IMR-90 (cell line): Measurements from ENCODE around the gene FITM1. TPM values are rescaled to one million over a fixed set of nuclear protein-coding genes. Genes with fewer than 3 reads are reported as not detected.

Source experiments
- ATAC-seq: fragments of 200-7000 bp; cut with Tn5 transposase; 2 replicates; pipeline ENCODE4 v1.9.1; 2020; ENCODE audit warnings: low read depth, mild to moderate bottlenecking, moderate library complexity
- BruUV-seq: library from RNA; stranded (reverse); fragments of 400-500 nt; replicated peaks from 2 replicates; lab custom pipeline; 2021; lab: Mats Ljungman, UMichigan
- CTCF ChIA-PET: fragments of 300-600 bp; formaldehyde crosslinking; extraction: SDS; loops from one replicate; lab custom pipeline; 2021; ENCODE audit warnings: antibody characterized with exemption; lab: Yijun Ruan, JAX
- POLR2A ChIA-PET: fragments of 300-600 bp; sonication (Branson Sonifier 250); formaldehyde crosslinking; loops from one replicate; lab custom pipeline; 2022; ENCODE audit warnings: antibody characterized with exemption; ENCODE audit not compliant: unreplicated experiment; lab: Charles Lee
- DNase-seq: peaks from one replicate; pipeline ENCODE4 v3.0.0; 2013
- H2AFZ ChIP-seq: replicated peaks from 2 replicates; pipeline ENCODE3; 2013; ENCODE audit warnings: low read length, mild to moderate bottlenecking; ENCODE audit not compliant: poor library complexity
- H2AK5ac ChIP-seq: 2 replicates; pipeline ENCODE4 v1.6.1; 2013; ENCODE audit warnings: low read depth, low read length, inconsistent platforms
- H2AK9ac ChIP-seq: replicated peaks from 2 replicates; pipeline ENCODE3; 2013; ENCODE audit warnings: mild to moderate bottlenecking, low read depth, low read length, moderate library complexity; ENCODE audit not compliant: poor library complexity
- H2BK120ac ChIP-seq: 2 replicates; pipeline ENCODE4 v1.6.1; 2013; ENCODE audit warnings: low read depth, low read length, inconsistent platforms
- H2BK15ac ChIP-seq: 3 replicates; pipeline ENCODE4 v1.6.1; 2013; ENCODE audit warnings: low read depth, low read length, inconsistent platforms
- H2BK20ac ChIP-seq: 2 replicates; pipeline ENCODE4 v1.6.1; 2013; ENCODE audit warnings: low read depth, mild to moderate bottlenecking, inconsistent platforms, low read length, moderate library complexity
- H2BK5ac ChIP-seq: 2 replicates; pipeline ENCODE4 v1.6.1; 2013; ENCODE audit warnings: mild to moderate bottlenecking, low read depth, low read length, inconsistent platforms; ENCODE audit not compliant: poor library complexity, severe bottlenecking
- H3K14ac ChIP-seq: replicated peaks from 2 replicates; pipeline ENCODE4 v1.6.1; 2013; ENCODE audit warnings: low read depth, low read length, inconsistent platforms
- H3K18ac ChIP-seq: 2 replicates; pipeline ENCODE4 v1.6.1; 2013; ENCODE audit warnings: low read depth, low read length, control low read depth
- H3K23ac ChIP-seq: 2 replicates; pipeline ENCODE4 v1.6.1; 2013; ENCODE audit warnings: low read depth, low read length, inconsistent platforms
- H3K27ac ChIP-seq: 2 replicates; pipeline ENCODE4 v1.5.1; 2013; ENCODE audit warnings: mild to moderate bottlenecking, control low read depth, low read length; ENCODE audit not compliant: insufficient read depth
- H3K27me3 ChIP-seq: 2 replicates; pipeline ENCODE4 v1.6.1; 2013; ENCODE audit warnings: low read length; ENCODE audit not compliant: control insufficient read depth, insufficient read depth
- H3K36me3 ChIP-seq: 2 replicates; pipeline ENCODE4 v1.6.1; 2013; ENCODE audit warnings: low read length, mixed read lengths; ENCODE audit not compliant: control insufficient read depth, insufficient read depth
- H3K4ac ChIP-seq: 2 replicates; pipeline ENCODE4 v1.6.1; 2013; ENCODE audit warnings: low read depth, low read length, inconsistent platforms
- H3K4me1 ChIP-seq: 2 replicates; pipeline ENCODE4 v1.6.1; 2013; ENCODE audit warnings: low read length, mixed read lengths; ENCODE audit not compliant: control insufficient read depth, insufficient read depth
- H3K4me2 ChIP-seq: 2 replicates; pipeline ENCODE4 v1.6.1; 2013; ENCODE audit warnings: low read depth, mild to moderate bottlenecking, control low read depth, low read length, moderate library complexity
- H3K4me3 ChIP-seq: 2 replicates; pipeline ENCODE4 v1.5.1; 2013; ENCODE audit warnings: low read depth, mild to moderate bottlenecking, control low read depth, low read length, moderate library complexity; ENCODE audit not compliant: insufficient read depth
- H3K56ac ChIP-seq: 2 replicates; pipeline ENCODE4 v1.6.1; 2013; ENCODE audit warnings: low read length, inconsistent platforms; ENCODE audit not compliant: insufficient read depth; ENCODE audit errors: extremely low read depth
- H3K79me1 ChIP-seq, 2 experiments: 2 replicates each; pipeline ENCODE4 v1.6.1; 2013; ENCODE audit warnings: low read length in 2 of 2, inconsistent platforms in 1 of 2, low read depth in 1 of 2
- H3K9ac ChIP-seq: 2 replicates; pipeline ENCODE4 v1.6.1; 2013; ENCODE audit warnings: low read depth, low read length, control low read depth
- H3K9me1 ChIP-seq: 2 replicates; pipeline ENCODE4 v1.6.1; 2013; ENCODE audit warnings: low read length, inconsistent platforms; ENCODE audit not compliant: insufficient read depth
- H3K9me3 ChIP-seq: 2 replicates; pipeline ENCODE4 v1.6.1; 2013; ENCODE audit warnings: low read length; ENCODE audit not compliant: control insufficient read depth, insufficient read depth
- H4K20me1 ChIP-seq: 2 replicates; pipeline ENCODE4 v1.6.1; 2013; ENCODE audit warnings: low read length, inconsistent platforms; ENCODE audit not compliant: insufficient read depth
- H4K5ac ChIP-seq: 2 replicates; pipeline ENCODE4 v1.6.1; 2013; ENCODE audit warnings: mild to moderate bottlenecking, low read depth, low read length, control low read depth
- H4K8ac ChIP-seq, 2 experiments: 2 replicates each; pipeline ENCODE4 v1.6.1; 2013; ENCODE audit warnings: low read depth in 2 of 2, low read length in 2 of 2, control low read depth in 1 of 2, inconsistent platforms in 1 of 2
- H4K91ac ChIP-seq: 2 replicates; pipeline ENCODE4 v1.6.1; 2013; ENCODE audit warnings: low read depth, low read length, inconsistent platforms; ENCODE audit not compliant: insufficient read depth
- BHLHE40 ChIP-seq: fragments of 150-350 bp; IDR thresholded peaks from 2 replicates; pipeline ENCODE4 v1.6.1; 2016; ENCODE audit warnings: mild to moderate bottlenecking, low read depth, low read length
- CEBPB ChIP-seq: IDR thresholded peaks from 2 replicates; pipeline ENCODE4 v1.6.1; 2012; ENCODE audit warnings: low read depth, low read length, improper control_type of control experiment
- CHD1 ChIP-seq: IDR thresholded peaks from 2 replicates; pipeline ENCODE4 v1.6.1; 2012; ENCODE audit warnings: low read depth, low read length, improper control_type of control experiment
- FOS ChIP-seq: fragments of 150-350 bp; IDR thresholded peaks from 2 replicates; pipeline ENCODE4 v1.6.1; 2016; ENCODE audit warnings: low read depth, low read length
- MAFK ChIP-seq: IDR thresholded peaks from 2 replicates; pipeline ENCODE4 v1.6.1; 2012; ENCODE audit warnings: low read depth, low read length, improper control_type of control experiment
- MAZ ChIP-seq: IDR thresholded peaks from 2 replicates; pipeline ENCODE4 v1.6.1; 2012; ENCODE audit warnings: low read depth, mild to moderate bottlenecking, low read length, improper control_type of control experiment, moderate library complexity, borderline replicate concordance
- NFE2L2 ChIP-seq: fragments of 150-350 bp; IDR thresholded peaks from 2 replicates; pipeline ENCODE4 v1.6.1; 2016; ENCODE audit warnings: low read depth, mild to moderate bottlenecking, low read length
- POLR2A ChIP-seq: IDR thresholded peaks from 2 replicates; pipeline ENCODE4 v1.6.1; 2012; ENCODE audit warnings: mild to moderate bottlenecking, low read depth, low read length
- RAD21 ChIP-seq: IDR thresholded peaks from 2 replicates; pipeline ENCODE4 v1.6.1; 2012; ENCODE audit warnings: low read length, improper control_type of control experiment
- RCOR1 ChIP-seq: IDR thresholded peaks from 2 replicates; pipeline ENCODE4 v1.6.1; 2012; ENCODE audit warnings: mild to moderate bottlenecking, low read length, improper control_type of control experiment; ENCODE audit not compliant: insufficient replicate concordance
- RFX5 ChIP-seq: IDR thresholded peaks from 2 replicates; pipeline ENCODE4 v1.8.0; 2012; ENCODE audit warnings: low read depth, mild to moderate bottlenecking, low read length, moderate library complexity
- SMC3 ChIP-seq: fragments of 150-350 bp; IDR thresholded peaks from 2 replicates; pipeline ENCODE4 v1.6.1; 2016; ENCODE audit warnings: low read depth, mild to moderate bottlenecking, antibody characterized with exemption, low read length, moderate library complexity
- WGBS, 2 experiments: methylation state at CpG; one replicate each; pipeline versions ENCODE4 v1.1.5 to v1.1.7; 2013; ENCODE audit warnings: missing lambda C conversion rate in 2 of 2; ENCODE audit not compliant: insufficient read length in 1 of 2; ENCODE audit errors: extremely low coverage in 2 of 2; 5-methylcytosine and 5-hydroxymethylcytosine counted together
- dilution Hi-C: fragments of 300-500 bp; cut with HindIII; formaldehyde crosslinking; loops from one replicate; pipeline ENCODE4 v1.14.3; 2018; ENCODE audit warnings: low sequenced_read_pairs; ENCODE audit not compliant: unreplicated experiment
- in situ Hi-C: fragments of 300-500 bp; cut with MboI; formaldehyde crosslinking; loops from 3 replicates; pipeline ENCODE4 v1.14.3; 2019; ENCODE audit warnings: low sequenced_read_pairs, inconsistent platforms, mixed read lengths
- intact Hi-C: fragments of 100-400 bp; cut with micrococcal nuclease; formaldehyde crosslinking; loops from 2 replicates; pipeline ENCODE4 v1.10.0; 2022
- polyA plus RNA-seq, 3 experiments: library from polyadenylated mRNA; depleted of rRNA; stranded (reverse); fragments of >200 nt; gene quantifications; 2 replicates each; pipeline ENCODE4 v1.2.3, GENCODE V29; 2012; ENCODE audit warnings: low replicate concordance in 1 of 3
- total RNA-seq: library from RNA; depleted of rRNA; stranded (reverse); fragments of >200 nt; gene quantifications from 2 replicates; pipeline ENCODE4 v1.2.3, GENCODE V29; 2012
- TF ChIP-seq, protein P1 (sequence below): conservative IDR thresholded peaks from 2 replicates; pipeline ENCODE4 v1.5.1; 2012; ENCODE audit warnings: mild to moderate bottlenecking, low read depth, low read length, improper control_type of control experiment
- TF ChIP-seq, protein P2 (sequence below): fragments of 150-350 bp; IDR thresholded peaks from 2 replicates; pipeline ENCODE4 v1.6.1; 2017; ENCODE audit warnings: mild to moderate bottlenecking, antibody characterized with exemption, low read length, low read depth

The FITM1 gene
- total and polyA plus RNA-seq, 2 of the 4 experiments (the other 2 are of a cell fraction): not detected

DNA sequence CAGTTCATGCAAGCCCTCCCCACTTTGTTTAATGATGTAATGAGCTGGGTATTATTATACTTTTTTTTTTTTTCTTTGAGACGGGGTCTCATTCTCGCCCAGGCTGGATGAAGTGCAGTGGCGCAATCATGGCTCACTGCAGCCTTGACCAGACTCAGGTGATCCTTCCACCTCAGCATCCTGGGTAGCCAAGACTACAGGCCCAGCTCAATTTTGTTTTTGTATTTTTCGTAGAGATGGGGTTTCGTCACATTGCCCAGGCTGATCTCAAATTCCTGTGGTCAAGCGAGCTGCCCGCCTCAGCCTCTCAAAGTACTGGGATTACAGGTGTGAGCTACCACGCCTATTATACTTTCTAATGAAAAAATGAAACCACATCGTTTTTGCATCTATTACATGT, 20.4 kb upstream of the FITM1 start:
- no peaks in the 10 kb centered on the region for H3K4me1 ChIP-seq
- no peak overlapping the region for H2AFZ ChIP-seq
- no peak overlapping the region for H2AK9ac ChIP-seq
- no peak overlapping the region for H3K9ac ChIP-seq
- no peak for TF ChIP-seq MAZ
- TF ChIP-seq BHLHE40: no peak
- TF ChIP-seq CHD1: no peak
- no peak for TF ChIP-seq RAD21
- TF ChIP-seq CEBPB: no peak
- TF ChIP-seq POLR2A: no peak
- TF ChIP-seq, protein P1, sequence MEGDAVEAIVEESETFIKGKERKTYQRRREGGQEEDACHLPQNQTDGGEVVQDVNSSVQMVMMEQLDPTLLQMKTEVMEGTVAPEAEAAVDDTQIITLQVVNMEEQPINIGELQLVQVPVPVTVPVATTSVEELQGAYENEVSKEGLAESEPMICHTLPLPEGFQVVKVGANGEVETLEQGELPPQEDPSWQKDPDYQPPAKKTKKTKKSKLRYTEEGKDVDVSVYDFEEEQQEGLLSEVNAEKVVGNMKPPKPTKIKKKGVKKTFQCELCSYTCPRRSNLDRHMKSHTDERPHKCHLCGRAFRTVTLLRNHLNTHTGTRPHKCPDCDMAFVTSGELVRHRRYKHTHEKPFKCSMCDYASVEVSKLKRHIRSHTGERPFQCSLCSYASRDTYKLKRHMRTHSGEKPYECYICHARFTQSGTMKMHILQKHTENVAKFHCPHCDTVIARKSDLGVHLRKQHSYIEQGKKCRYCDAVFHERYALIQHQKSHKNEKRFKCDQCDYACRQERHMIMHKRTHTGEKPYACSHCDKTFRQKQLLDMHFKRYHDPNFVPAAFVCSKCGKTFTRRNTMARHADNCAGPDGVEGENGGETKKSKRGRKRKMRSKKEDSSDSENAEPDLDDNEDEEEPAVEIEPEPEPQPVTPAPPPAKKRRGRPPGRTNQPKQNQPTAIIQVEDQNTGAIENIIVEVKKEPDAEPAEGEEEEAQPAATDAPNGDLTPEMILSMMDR: no peak
- TF ChIP-seq SMC3: no peak
- TF ChIP-seq FOS: no peak
- no peak for TF ChIP-seq MAFK
- no peak for TF ChIP-seq NFE2L2
- no peak for TF ChIP-seq RCOR1
- TF ChIP-seq RFX5: no peak
- TF ChIP-seq, protein P2, sequence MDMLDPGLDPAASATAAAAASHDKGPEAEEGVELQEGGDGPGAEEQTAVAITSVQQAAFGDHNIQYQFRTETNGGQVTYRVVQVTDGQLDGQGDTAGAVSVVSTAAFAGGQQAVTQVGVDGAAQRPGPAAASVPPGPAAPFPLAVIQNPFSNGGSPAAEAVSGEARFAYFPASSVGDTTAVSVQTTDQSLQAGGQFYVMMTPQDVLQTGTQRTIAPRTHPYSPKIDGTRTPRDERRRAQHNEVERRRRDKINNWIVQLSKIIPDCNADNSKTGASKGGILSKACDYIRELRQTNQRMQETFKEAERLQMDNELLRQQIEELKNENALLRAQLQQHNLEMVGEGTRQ: no peak
- no peaks in the 10 kb centered on the region for H3K27me3 ChIP-seq
- H3K4me3 ChIP-seq: no peak overlapping the region
- H2AK5ac ChIP-seq: no peak overlapping the region
- H4K20me1 ChIP-seq: no peaks in the 10 kb centered on the region
- H2BK20ac ChIP-seq: no peak overlapping the region
- ChIA-PET POLR2A (no interaction called here), CTCF (interaction anchor here (0.7 to 3.9 kb wide), 2 partner anchors 52 to 176 kb away, joined by 7 to 41 read pairs; no protein-coding TSS in a partner anchor)
- no peak overlapping the region for H3K14ac ChIP-seq
- H3K79me1 ChIP-seq: no peaks in the 10 kb centered on the region
- no peaks in the 10 kb centered on the region for H3K9me1 ChIP-seq
- H2BK15ac ChIP-seq: no peak overlapping the region
- H4K8ac ChIP-seq: no peak overlapping the region
- H3K23ac ChIP-seq: no peak overlapping the region
- no peaks in the 10 kb centered on the region for H3K9me3 ChIP-seq
- DNase-seq (no peak), ATAC-seq (no peak)
- H3K56ac ChIP-seq: no peak overlapping the region
- no peak overlapping the region for H2BK5ac ChIP-seq
- in situ Hi-C loops (no loop called here), dilution Hi-C loops (no loop called here), intact Hi-C loops (no loop called here)
- H4K91ac ChIP-seq: no peak overlapping the region
- no peaks in the 10 kb centered on the region for H3K36me3 ChIP-seq
- no TSS peak for BruUV-seq
- no peak overlapping the region for H3K4me2 ChIP-seq
- H3K27ac ChIP-seq: no peak overlapping the region
- H4K5ac ChIP-seq: no peak overlapping the region
- no peak overlapping the region for H3K4ac ChIP-seq
- H2BK120ac ChIP-seq: no peak overlapping the region
- WGBS, 2 experiments: 80% methylated on average over 1 of the region's 9 CpGs; no CpG with 5 or more reads in 1 of the 2 experiments
- no peak overlapping the region for H3K18ac ChIP-seq
